HUES64 (cell line): ENCODE measurements around the gene FGF3.

Source experiments
- H3K27ac ChIP-seq: 2 replicates; pipeline ENCODE4 v1.7.0; 2013; ENCODE audit warnings: low read depth, low read length, inconsistent platforms
- H3K27me3 ChIP-seq: 2 replicates; pipeline ENCODE4 v1.6.1; 2013; ENCODE audit warnings: mild to moderate bottlenecking, low read length; ENCODE audit not compliant: insufficient read depth
- H3K36me3 ChIP-seq: 2 replicates; pipeline ENCODE4 v1.6.1; 2013; ENCODE audit warnings: mild to moderate bottlenecking, low read length; ENCODE audit not compliant: insufficient read depth
- H3K4me1 ChIP-seq: 2 replicates; pipeline ENCODE4 v1.6.1; 2013; ENCODE audit warnings: mild to moderate bottlenecking, low read length, moderate library complexity; ENCODE audit not compliant: insufficient read depth
- H3K4me3 ChIP-seq: 2 replicates; pipeline ENCODE4 v1.5.1; 2013; ENCODE audit warnings: mild to moderate bottlenecking, low read length, moderate library complexity
- H3K9ac ChIP-seq: 2 replicates; pipeline ENCODE4 v1.6.1; 2013; ENCODE audit warnings: mild to moderate bottlenecking, low read depth, low read length
- H3K9me3 ChIP-seq: 2 replicates; pipeline ENCODE4 v1.6.1; 2013; ENCODE audit warnings: low read depth, low read length; ENCODE audit not compliant: insufficient read depth
- WGBS: fragments of 150-250, 120-280 bp; methylation state at CpG from one replicate; pipeline ENCODE4 v1.1.7; 2013; ENCODE audit warnings: missing lambda C conversion rate; 5-methylcytosine and 5-hydroxymethylcytosine counted together

Gene FGF3

DNA sequence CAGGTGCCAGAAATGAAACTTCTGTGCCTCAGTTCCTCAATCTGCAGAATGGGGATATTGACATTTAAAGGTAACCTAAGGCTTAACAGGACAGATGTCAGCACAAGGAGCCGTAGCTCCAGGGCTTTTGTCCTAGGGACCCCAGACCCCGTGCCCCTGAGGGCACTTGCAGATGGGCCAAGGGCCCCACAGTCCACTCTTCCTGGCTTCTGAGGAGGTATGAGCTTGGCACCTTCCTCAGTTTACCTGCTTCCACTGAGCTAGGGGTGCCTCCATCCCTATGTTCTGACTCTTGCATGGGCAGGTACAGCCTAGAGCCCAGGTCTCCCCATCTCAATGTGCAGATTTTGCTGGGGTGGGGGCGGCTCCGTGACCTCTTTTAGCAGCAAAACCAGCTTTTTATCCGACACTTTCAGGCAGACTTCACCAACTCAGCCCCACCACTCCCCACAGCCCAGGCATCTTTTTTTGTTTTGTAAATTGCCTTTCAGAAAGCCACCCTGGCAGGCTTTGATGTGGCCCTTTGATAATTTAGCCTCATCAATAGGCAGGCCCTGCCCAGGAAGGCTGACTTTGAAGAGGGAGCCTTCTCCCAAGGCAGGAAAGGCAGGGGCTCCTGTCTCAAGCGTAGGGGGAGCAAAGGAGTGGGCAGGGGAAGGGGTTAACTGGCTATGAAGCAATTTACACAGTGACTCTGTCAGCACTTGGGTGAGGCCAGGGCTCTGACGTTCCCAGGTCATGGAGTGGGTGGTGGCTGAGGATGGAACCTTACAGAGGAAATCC is 23.7 kb upstream of the FGF3 start:
- H3K4me3 ChIP-seq: no peak overlapping the region
- H3K27me3 ChIP-seq: peaks cover 5% of the 10 kb centered on the region
- H3K9me3 ChIP-seq: no peaks in the 10 kb centered on the region
- 21% methylated on average over 7 of the region's 7 CpGs for WGBS
- no peaks in the 10 kb centered on the region for H3K36me3 ChIP-seq
- no peak overlapping the region for H3K9ac ChIP-seq
- H3K4me1 ChIP-seq: peaks cover 15% of the 10 kb centered on the region
- H3K27ac ChIP-seq: no peak overlapping the region

DNA sequence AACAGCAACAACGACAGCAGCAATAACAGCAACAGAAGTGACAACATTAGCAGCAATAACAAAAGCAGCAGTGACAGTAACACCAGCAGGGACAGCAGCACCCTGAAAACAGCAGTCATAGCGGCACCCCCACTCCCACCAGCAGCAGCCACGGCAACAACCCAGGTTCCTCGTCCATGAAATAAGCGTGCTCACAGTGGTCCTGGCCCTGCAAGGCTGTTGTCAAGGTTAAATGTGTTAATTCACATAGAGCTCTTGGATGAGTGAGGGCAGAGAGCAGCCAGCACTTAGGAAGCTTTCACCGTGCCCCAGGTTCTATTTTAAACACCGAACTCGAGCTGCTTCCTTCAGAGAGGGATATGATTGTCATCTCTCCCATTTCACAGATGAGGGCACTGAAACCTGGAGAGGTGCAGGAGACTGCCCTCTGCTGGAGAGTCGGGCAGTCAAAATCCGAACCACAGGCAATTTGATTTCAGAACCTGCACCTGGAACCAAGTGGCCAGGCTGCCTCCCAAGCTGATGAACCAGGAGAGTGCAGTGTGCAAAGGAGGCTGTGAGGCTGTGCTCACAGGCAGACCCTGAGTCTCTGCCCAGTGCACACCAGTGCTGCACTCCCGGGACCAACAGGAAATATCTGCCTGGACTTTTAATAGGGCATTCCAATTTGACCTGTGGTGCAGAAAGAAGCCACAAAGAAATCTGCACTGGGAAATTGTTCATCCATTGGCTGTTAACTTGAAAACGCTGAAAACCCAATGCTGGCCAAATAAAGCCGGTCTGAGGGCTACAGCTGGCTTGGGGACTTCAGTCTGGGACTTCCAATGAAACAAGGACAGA is 22.9 kb upstream of the FGF3 start:
- Histone ChIP-seq H3K27ac (no peak overlapping the region), H3K4me3 (no peak overlapping the region), H3K9ac (no peak overlapping the region), H3K9me3 (no peaks in the 10 kb centered on the region), H3K36me3 (no peaks in the 10 kb centered on the region), H3K27me3 (peaks cover 5% of the 10 kb centered on the region), H3K4me1 (peaks cover 11% of the 10 kb centered on the region; the same call in 1 of the 2 replicates)
- WGBS: 70% methylated on average over 13 of the region's 13 CpGs

DNA sequence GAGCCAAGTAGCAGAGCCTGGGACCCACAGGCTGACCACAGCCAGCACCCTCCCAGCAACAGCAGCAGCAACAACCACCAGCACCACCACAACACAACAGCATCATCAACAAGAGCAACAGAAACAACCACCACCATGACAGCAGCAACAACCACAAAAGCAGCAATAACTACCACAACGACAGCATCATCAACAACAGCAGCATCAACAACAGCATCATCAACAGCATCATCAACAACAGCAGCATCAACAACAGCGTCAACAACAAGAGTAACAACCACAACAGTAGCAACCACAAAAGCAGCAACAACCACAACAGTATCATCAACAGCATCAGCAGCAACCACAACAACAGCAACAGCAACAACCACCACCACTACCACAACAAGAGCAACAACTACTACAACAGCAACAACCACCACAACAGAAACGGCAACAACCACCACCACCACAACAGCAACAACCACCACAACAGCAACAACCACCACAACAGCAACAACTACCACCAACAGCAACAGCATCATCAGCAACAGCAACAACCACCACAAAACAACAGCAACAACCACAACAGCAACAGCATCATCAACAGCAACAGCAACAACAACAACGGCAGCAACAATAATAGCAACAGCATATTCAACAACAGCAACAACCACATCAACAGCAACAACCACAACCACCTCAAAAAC is 22.1 kb upstream of the FGF3 start:
- no peak overlapping the region for H3K9ac ChIP-seq
- peaks cover 6% of the 10 kb centered on the region; the same call in 1 of the 2 replicates for H3K4me1 ChIP-seq
- no peak overlapping the region for H3K27ac ChIP-seq
- H3K4me3 ChIP-seq: no peak overlapping the region
- no peaks in the 10 kb centered on the region for H3K36me3 ChIP-seq
- peaks cover 5% of the 10 kb centered on the region for H3K27me3 ChIP-seq
- 58% methylated on average over 4 of the region's 4 CpGs for WGBS
- no peaks in the 10 kb centered on the region for H3K9me3 ChIP-seq

DNA sequence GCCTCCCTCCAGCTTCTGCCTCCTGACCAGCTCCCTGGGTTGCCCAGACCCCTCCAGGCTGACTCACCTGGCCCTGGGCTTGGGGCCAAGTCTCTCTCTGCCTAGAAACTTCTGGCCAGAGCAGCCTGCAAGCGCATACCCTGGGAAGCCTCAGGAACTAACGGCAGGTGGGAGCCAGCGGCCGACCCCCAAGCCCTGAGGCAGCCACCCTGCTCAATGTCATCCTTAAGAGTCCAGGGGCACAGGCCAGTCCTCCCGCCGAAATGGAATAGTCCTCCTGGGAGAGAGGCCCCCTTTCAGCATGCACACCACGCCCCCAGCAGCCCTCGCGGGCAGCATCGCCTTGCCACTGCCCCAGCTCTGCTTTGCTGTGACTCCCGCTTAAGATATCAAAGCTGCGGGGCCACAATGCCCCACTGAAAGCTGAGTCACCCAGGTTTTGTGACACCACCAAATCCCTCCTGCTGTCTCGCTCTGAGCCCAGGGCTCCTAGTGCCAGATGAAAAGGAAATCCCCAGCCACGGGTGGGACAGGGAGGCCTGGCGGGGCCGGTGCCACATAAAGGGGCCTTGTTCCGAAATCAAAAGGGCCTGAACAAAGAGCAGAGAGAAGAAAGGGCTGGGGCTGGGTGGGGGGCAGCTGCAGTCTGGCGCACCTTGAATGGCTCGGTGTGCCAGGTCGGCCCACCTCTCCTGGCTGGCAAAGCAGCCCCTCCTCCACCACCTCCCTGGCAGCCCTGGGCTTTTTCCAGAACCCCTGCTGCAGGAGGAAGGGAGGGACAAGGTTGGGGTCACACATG is 21.4 kb upstream of the FGF3 start:
- Histone ChIP-seq H3K4me3 (no peak overlapping the region), H3K36me3 (no peaks in the 10 kb centered on the region), H3K27me3 (peaks cover 5% of the 10 kb centered on the region), H3K9ac (no peak overlapping the region), H3K4me1 (peaks cover 3% of the 10 kb centered on the region; the same call in 1 of the 2 replicates), H3K27ac (no peak overlapping the region), H3K9me3 (no peaks in the 10 kb centered on the region)
- 59% methylated on average over 20 of the region's 20 CpGs for WGBS

DNA sequence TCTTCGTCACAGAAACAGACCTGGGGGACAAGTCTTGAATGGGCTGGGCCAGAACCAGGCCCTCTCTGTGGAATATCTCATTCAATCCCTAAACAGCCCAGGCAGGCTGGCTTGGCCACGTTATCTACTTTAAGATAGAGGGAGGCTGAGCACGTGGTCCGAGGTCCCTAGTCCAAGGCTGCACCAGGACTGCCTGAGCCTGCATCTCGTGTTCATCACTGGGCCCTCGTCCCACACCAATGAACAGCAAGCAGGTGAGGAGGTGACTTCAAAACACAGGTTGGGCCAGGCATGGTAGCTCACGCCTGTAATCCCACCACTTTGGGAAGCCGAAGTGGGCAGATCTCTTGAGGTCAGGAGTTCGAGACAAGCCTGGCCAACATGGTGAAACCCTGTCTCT is 20.3 kb upstream of the FGF3 start:
- H3K27ac ChIP-seq: no peak overlapping the region
- 88% methylated on average over 9 of the region's 9 CpGs for WGBS
- H3K9ac ChIP-seq: no peak overlapping the region

DNA sequence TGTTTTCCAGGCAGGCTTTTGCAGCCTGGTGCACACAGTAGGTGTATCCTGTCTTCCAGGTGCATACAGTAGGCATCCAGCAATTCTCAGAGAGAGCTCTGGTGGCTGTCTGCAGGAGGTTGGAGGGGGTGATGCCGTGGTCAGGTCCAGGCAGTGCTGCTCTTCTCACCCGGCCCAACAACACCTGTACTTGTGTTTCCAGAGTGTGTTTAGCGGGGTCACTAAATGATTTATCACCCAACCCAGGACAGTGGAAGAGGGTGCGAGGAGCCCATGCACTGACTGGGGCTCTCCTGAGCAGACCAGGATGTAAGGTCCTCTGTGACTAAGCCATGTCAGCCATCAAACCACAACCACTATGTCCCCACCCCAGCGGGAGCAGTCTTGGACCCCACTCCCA is 18.6 kb upstream of the FGF3 start:
- Histone ChIP-seq H3K27me3 (peaks cover 4% of the 10 kb centered on the region; the same call in 1 of the 2 replicates), H3K27ac (no peak overlapping the region), H3K9ac (no peak overlapping the region), H3K4me1 (peaks cover 7% of the 10 kb centered on the region), H3K9me3 (no peaks in the 10 kb centered on the region), H3K36me3 (no peaks in the 10 kb centered on the region), H3K4me3 (no peak overlapping the region)
- 92% methylated on average over 5 of the region's 5 CpGs for WGBS

More for the DNA sequence above, 20.3 kb upstream of the FGF3 start:
- Histone ChIP-seq H3K27me3 (peaks cover 5% of the 10 kb centered on the region; the same call in 1 of the 2 replicates), H3K9me3 (no peaks in the 10 kb centered on the region), H3K4me1 (peaks cover 3% of the 10 kb centered on the region; the same call in 1 of the 2 replicates), H3K4me3 (no peak overlapping the region), H3K36me3 (no peaks in the 10 kb centered on the region)

DNA sequence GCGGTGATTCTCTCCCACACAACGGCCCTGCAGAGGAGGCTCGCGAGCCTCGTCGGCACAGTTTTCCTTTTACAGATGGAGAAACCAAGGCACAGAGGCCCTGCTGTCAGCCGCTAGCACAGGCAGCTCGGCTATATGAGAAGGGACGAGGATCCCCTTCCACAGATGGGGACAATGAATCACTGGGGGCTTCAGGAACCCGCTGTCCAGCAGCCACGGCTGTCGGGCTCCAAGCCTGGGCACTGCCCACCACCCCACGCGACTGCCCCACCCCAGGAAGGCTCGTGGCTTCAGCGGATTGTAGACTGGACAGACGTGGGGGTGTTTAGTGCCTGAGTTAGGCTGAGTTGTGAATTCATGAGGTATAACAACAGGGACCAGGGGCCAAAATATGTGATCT is 17.2 kb upstream of the FGF3 start:
- Histone ChIP-seq H3K4me3 (no peak overlapping the region), H3K9me3 (no peaks in the 10 kb centered on the region), H3K4me1 (peaks cover 12% of the 10 kb centered on the region; the same call in 1 of the 2 replicates), H3K9ac (no peak overlapping the region), H3K36me3 (no peaks in the 10 kb centered on the region), H3K27me3 (no peaks in the 10 kb centered on the region; the same call in 1 of the 2 replicates), H3K27ac (no peak overlapping the region)
- WGBS: 92% methylated on average over 17 of the region's 17 CpGs

DNA sequence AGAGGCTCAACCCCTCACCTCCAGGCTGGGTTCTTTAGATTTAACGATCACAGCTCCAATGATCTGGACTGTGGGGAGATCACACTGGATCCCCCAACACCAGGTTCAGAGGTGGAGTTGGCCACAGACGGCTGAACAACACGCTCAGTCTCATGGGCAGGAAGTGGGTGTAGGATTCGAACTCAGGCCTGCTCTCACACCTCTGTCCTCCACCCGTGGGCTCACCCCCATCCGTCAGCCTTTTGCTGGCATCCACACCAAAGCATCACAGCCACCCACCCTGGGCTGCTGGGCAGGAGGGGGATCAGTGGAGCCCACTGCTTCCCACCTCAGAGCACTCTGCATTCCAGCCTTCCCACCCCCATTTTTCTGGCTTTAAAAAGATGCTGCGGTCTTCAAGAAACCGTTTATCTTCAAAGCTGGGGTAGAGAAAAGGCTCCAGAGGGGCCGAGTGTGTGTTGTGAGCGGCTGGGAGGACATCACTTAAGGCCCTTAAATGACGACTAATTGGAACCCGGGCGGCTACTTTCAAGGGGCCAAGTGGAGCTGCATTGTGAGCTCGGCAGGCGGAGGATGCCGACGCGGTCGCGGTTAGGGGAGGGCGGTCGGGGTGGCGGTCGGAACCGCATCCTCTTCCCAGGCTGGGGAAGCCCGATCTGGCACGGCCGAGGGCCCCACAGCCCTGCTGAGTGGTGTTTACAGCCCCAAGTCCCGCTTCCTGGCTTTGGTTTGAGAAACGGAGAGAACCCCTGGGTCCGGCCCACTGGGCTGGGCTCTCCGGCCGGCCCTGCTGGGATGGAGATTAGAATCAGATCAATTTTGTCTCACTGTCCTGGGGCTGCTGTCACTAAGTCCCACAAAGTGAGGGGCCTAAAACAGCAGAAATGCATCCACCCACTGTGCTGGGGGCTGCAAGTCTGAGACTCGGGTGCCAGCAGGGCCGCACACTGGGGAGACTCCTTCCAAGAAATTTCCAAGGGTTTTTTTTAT is 15.9 kb upstream of the FGF3 start:
- WGBS: 61% methylated on average over 35 of the region's 35 CpGs
- Histone ChIP-seq H3K9ac (no peak overlapping the region), H3K4me1 (peaks cover 12% of the 10 kb centered on the region; the same call in 1 of the 2 replicates), H3K4me3 (no peak overlapping the region), H3K27me3 (no peaks in the 10 kb centered on the region), H3K9me3 (no peaks in the 10 kb centered on the region), H3K27ac (no peak overlapping the region), H3K36me3 (no peaks in the 10 kb centered on the region)

DNA sequence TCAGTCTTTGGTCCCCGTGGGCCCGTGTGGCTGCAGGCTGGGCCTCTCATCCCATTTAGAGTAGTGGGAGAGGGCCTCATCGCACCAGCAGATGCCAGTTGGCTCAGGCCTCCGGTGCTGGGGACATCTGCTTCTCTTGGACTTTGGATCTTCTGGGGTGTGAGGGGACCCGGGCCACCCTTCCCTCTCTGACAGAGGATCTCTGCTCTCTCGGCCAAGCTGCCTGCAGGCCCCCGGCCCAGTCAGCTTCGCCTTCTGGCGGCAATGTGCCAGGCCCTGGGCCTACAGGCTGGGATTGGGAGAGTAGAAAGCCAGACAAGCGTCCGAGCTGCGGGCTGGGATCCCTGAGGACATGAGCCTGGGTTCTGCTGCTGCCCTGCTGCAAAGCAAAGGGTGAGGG is 15.0 kb upstream of the FGF3 start:
- Histone ChIP-seq H3K27me3 (no peaks in the 10 kb centered on the region), H3K9me3 (no peaks in the 10 kb centered on the region), H3K4me3 (no peak overlapping the region), H3K4me1 (peaks cover 14% of the 10 kb centered on the region), H3K9ac (no peak overlapping the region), H3K27ac (no peak overlapping the region), H3K36me3 (no peaks in the 10 kb centered on the region)
- 92% methylated on average over 12 of the region's 12 CpGs for WGBS
